ENCODE data around the gene TAS2R9.

The TAS2R9 gene

DNA sequence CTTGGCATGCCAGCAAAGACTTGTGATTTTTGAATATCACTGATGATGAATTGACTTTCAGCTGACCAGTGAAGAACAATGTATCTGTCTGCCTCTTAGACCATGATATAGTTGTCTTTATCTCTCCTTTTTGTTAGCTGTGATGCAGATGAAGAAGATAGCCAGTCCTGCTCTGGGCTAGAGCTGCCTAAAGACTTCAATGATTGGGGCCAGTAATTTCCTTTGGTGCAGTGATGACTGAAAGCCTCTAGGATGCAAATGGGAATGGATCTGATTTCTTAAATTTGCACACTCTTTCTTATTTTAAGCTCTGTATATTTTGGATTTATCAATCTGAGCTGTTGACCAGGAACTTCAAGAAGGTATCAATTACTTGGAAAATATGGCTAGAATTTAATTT is at the start of gene TAS2R9:
Gene TAS2R9 (minus strand): TSS at position 101 of the 400 bp plus-strand sequence. CDS start 93 bp downstream, at position 8.
- Histone ChIP-seq H3K4me3 (ENCODE audit: low read length) (no peak within 1 kb of the TSS), H3F3A (ENCODE audit: control insufficient read depth, insufficient read depth) (no peaks in the 10 kb centered on the region), H3K4me2 (ENCODE audit: low read length) (no peak within 1 kb of the TSS), H3K79me2 (ENCODE audit: control insufficient read depth, low read length) (no peaks in the 10 kb centered on the region), H3K27ac (ENCODE audit: low read depth, low read length) (no peak within 1 kb of the TSS), H3K27me3 (ENCODE audit: control insufficient read depth, low read length) (no peaks in the 10 kb centered on the region), H3K9me3 (ENCODE audit: control insufficient read depth, insufficient read depth, low read length) (no peaks in the 10 kb centered on the region), H4K20me1 (ENCODE audit: control insufficient read depth, insufficient read depth, low read depth, low read length) (no peaks in the 10 kb centered on the region), H3K4me1 (ENCODE audit: control insufficient read depth, low read length) (no peaks in the 10 kb centered on the region), H3K36me3 (ENCODE audit: control insufficient read depth, low read length) (no peaks in the 10 kb centered on the region), H3K9me2 (replicated peaks; ENCODE audit: control insufficient read depth, low read length) (no peaks in the 10 kb centered on the region)
- TF ChIP-seq EZH2phosphoT487 (IDR thresholded peaks at IDR 0.05; ENCODE audit: borderline replicate concordance, low read length): no peak
- TF ChIP-seq, protein P1, sequence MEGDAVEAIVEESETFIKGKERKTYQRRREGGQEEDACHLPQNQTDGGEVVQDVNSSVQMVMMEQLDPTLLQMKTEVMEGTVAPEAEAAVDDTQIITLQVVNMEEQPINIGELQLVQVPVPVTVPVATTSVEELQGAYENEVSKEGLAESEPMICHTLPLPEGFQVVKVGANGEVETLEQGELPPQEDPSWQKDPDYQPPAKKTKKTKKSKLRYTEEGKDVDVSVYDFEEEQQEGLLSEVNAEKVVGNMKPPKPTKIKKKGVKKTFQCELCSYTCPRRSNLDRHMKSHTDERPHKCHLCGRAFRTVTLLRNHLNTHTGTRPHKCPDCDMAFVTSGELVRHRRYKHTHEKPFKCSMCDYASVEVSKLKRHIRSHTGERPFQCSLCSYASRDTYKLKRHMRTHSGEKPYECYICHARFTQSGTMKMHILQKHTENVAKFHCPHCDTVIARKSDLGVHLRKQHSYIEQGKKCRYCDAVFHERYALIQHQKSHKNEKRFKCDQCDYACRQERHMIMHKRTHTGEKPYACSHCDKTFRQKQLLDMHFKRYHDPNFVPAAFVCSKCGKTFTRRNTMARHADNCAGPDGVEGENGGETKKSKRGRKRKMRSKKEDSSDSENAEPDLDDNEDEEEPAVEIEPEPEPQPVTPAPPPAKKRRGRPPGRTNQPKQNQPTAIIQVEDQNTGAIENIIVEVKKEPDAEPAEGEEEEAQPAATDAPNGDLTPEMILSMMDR (IDR thresholded peaks at IDR 0.05; ENCODE audit: low read depth, low read length, poor library complexity, severe bottlenecking): no peak

DNA sequence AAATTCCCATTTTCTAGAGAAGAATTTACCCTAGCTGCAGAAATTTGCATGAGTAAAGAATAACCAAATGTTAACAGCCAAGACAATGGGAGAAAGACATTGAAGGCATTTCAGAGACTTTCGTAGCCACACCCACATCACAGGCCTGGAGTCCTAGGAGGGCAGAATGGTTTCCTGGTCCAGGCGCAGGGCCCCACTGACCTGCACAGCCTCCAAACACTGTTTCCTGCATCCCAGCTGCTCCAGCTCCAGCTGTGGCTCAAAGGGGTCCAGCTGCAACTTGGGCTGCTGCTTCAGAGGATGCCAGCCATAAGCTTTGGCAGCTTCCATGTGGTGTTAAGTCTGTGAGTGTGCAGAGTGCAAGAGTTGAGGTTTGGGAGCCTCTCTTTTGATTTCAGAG is 45.8 kb upstream of the TAS2R9 start:
- Histone ChIP-seq H3F3A (ENCODE audit: control insufficient read depth, insufficient read depth) (no peaks in the 10 kb centered on the region), H3K36me3 (ENCODE audit: control insufficient read depth, low read length) (no peaks in the 10 kb centered on the region), H3K27ac (ENCODE audit: low read depth, low read length) (no peak overlapping the region), H3K4me1 (ENCODE audit: control insufficient read depth, low read length) (no peaks in the 10 kb centered on the region), H3K4me2 (ENCODE audit: low read length) (no peak overlapping the region), H3K9me2 (replicated peaks; ENCODE audit: control insufficient read depth, low read length) (no peaks in the 10 kb centered on the region), H3K9me3 (ENCODE audit: control insufficient read depth, insufficient read depth, low read length) (peaks cover 4% of the 10 kb centered on the region; the same call in 1 of the 2 replicates), H3K4me3 (ENCODE audit: low read length) (no peak overlapping the region), H3K27me3 (ENCODE audit: control insufficient read depth, low read length) (no peaks in the 10 kb centered on the region), H3K79me2 (ENCODE audit: control insufficient read depth, low read length) (no peaks in the 10 kb centered on the region), H4K20me1 (ENCODE audit: control insufficient read depth, insufficient read depth, low read depth, low read length) (no peaks in the 10 kb centered on the region)
- TF ChIP-seq, protein P1 (IDR thresholded peaks at IDR 0.05; ENCODE audit: low read depth, low read length, poor library complexity, severe bottlenecking): no peak
- no peak for TF ChIP-seq EZH2phosphoT487 (IDR thresholded peaks at IDR 0.05; ENCODE audit: borderline replicate concordance, low read length)

- Histone ChIP-seq H3K36me3 (ENCODE audit: control insufficient read depth, low read length) (no peaks in the 10 kb centered on the region), H3K27ac (ENCODE audit: low read depth, low read length) (no peak overlapping the region), H3K9me3 (ENCODE audit: control insufficient read depth, insufficient read depth, low read length) (peaks cover 4% of the 10 kb centered on the region; the same call in 1 of the 2 replicates), H4K20me1 (ENCODE audit: control insufficient read depth, insufficient read depth, low read depth, low read length) (no peaks in the 10 kb centered on the region), H3K27me3 (ENCODE audit: control insufficient read depth, low read length) (no peaks in the 10 kb centered on the region), H3K4me3 (ENCODE audit: low read length) (no peak overlapping the region), H3K4me1 (ENCODE audit: control insufficient read depth, low read length) (no peaks in the 10 kb centered on the region), H3F3A (ENCODE audit: control insufficient read depth, insufficient read depth) (no peaks in the 10 kb centered on the region), H3K9me2 (replicated peaks; ENCODE audit: control insufficient read depth, low read length) (no peaks in the 10 kb centered on the region), H3K4me2 (ENCODE audit: low read length) (no peak overlapping the region), H3K79me2 (ENCODE audit: control insufficient read depth, low read length) (no peaks in the 10 kb centered on the region)
- TF ChIP-seq, protein P1 (IDR thresholded peaks at IDR 0.05; ENCODE audit: low read depth, low read length, poor library complexity, severe bottlenecking): no peak
- TF ChIP-seq EZH2phosphoT487 (IDR thresholded peaks at IDR 0.05; ENCODE audit: borderline replicate concordance, low read length): no peak
Observed at GRCh38 chr12:10853776-10854175, 43.8 kb upstream of the TAS2R9 start.

Data from DOHH2 (cell line).